ENCODE measurements around the gene PFKL.

- TF ChIP-seq EZH2 (IDR thresholded peaks at IDR 0.05; ENCODE audit: insufficient read depth, poor library complexity, severe bottlenecking) = no peak
- TF ChIP-seq EZH2phosphoT487 (IDR thresholded peaks at IDR 0.05; ENCODE audit: insufficient read depth, low read depth) = no peak
Observed at GRCh38 chr21:44275041-44275440, 24.8 kb upstream of the PFKL start.
